Stimulated activated CD4-positive, alpha-beta T cell treated with anti-CD3 and anti-CD28 coated beads, Interleukin-4, amount 100 ng/mL, for 24 hours (primary cell): ENCODE measurements around the gene C19orf12.

Experiments
- DNase-seq: peaks from one replicate; pipeline ENCODE4 v3.0.0-alpha.2; 2020

C19orf12 gene

DNA sequence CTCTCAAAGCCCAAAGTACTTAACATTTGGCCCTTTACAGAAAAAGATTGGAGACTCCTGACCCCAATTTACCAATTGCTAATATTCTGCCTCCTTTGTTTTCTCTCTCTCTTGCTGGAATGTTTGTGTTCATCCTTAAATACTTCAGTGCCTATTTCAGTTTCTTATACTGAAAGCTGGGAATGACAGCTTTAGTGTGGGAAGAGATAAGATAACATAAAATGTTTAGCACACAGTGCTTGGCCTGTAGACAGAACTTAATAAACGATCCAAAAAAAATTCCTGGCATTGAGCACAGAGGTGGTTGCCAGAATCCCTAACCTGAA is 52.8 kb downstream of the C19orf12 start:
- no peak for DNase-seq

DNA sequence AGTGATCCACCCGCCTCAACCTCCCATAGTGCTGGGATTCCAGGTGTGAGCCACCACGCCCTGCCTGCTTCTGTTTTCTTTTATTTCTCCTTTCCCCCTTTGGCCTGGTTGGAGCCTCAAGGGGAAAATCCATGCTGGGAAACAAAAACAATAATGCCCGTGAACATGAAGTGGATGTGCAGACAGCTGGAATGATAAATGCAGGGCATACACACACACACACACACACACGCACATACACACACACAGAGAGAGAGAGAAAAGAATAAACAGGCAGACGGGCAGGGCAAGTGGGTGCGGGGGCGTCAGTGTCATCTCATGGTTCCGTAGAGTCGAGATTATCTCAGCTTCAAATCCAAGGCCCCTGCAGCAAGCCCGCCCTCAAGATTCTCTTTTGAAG is 54.2 kb downstream of the C19orf12 start:
- peak; percentile 61 for DNase-seq

DNA sequence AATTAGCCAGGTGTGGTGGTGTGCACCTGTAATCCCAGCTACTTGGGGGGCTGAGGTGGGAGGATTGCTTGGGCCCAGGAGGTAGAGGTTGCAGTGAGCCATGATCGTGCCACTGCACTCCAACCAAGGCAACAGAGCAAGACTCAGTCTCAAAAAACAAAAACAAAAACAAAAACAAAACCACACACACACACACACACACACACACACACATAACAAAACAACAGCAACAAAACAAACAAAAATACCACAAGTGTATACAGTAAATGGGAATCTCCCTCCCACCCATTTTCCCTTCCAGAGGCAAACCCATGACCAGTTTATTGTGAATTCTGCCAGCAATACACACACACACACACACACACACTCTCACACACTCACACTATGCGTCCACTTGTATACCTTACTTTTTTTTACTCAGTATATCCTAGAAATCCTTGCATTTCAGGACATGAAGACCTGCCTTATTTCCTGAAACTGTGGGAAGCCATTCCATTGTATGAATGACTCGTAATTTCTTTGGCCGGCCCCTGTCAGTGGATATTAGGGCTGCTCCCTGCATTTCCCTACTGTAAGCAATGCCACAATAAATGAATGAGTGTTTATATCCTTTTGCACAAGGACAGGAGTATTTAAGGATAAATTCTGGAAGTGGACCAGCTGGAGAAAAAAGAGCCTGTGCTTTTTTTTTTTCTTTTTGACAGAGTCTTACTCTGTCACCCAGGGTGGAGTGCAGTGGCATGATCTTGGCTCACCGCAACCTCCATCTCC is 56.7 kb downstream of the C19orf12 start:
- no peak for DNase-seq

DNA sequence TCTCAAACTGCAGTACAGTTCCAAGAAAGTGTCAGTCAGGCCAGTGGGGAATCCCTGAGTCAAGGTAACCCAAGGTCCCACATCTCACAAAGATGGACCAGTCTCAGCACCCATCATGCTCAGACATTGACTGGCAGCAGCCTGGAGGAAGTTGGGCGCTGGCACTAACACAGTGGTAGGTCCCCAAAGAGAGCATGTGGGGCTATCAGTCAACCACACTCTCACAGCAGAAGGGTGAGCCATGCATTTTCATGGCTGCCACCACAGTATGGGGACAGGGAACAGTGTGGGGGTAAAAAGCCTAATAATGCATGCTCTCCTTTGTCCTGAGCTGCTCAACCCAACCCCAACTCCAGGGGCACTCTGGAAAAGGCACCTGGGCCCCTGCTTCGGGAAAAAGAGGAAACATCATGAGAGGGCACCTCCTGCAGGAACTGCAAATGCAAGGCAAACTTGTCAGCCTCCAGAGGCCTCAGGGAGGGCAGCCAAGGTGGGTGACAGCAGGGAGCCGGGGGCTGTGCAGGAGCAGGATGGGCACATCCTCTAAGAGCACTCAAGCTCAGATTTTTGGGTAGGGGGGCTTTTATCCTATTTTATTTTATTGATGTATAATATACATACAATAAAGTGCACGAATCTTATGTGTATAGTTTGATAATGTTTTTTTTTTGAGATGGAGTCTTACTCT is 59.3 kb downstream of the C19orf12 start:
- DNase-seq, result no peak

DNA sequence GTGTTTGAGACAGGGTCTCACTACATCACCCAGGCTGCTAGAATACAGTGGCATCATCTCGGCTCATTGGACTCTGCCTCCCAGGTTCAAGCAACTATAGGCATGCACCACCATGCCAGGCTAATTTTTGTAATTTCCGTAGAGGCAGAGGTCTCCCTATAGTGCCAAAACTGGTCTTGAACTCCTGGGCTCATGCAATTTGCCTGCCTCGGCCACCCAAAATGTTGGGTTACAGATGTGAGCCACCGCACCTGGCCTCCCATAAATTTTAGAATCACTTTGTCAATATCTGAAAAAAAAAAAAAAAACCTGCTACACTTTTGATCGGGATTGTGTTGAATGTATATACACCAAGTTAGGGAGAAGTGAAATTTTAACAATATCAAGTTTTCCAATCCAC is 61.7 kb downstream of the C19orf12 start:
- DNase-seq, result no peak

DNA sequence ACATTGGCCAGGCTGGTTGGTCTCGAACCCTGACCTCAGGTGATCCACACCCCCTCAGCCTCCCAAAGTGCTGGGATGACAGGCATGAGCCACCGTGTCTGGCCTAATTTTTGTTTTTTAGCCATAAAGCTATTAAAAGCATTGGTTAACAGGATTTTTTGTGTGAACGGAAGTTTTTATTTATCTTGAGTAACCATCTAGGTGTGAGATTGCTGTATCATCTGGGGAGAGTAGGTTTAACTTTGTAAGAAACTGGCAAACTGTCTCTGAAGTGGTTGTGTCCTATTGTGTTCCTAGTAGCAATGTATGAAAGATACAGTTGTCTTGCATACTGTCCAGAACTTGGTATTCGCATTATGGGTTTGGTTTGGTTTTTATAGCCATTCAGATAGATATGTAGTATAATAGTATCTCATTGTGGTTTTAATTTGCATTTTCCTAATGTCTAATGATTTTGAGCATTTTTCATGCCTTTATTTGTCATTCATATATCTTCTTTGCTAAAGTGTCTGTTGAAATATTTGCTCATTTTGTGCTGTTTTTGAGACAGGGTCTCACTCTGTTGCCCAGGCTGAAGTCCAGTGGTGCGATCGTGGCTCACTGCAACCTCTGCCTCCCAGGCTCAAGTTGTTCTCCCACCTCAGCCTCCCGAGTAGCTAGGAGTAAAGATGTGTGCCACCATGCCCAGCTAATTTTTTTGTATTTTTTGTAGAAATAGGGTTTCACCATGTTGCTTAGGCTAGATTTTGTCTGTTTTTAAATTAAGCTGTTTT is 63.3 kb downstream of the C19orf12 start:
- no peak for DNase-seq

DNA sequence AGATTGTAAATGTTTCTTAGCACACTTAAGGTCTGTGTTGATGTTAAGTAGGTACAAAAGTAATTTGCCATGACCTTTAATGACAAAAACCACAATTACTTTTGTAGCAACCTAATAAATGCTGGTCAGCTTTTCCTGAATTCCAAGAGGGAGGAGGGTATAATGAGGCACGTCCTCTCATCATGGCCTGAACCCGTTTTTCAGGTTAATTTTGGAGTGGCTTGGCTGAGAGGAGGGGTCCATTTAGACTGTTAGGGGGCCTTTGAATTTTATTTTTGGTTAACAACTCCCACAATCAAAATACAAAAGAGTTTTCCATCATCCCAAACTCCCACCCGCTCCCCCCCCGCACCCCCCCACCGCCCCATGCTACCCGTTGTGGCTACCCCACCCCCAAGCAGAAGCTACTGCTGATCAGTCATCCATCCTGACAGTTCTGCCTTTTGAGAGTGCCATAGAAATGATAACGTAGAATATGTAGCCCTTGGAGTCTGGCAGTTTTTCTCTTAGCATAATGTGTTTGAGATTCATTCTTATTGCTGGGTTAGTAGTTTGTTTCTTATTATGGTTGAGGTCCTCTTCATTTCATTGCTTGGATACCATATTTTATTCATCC is 64.2 kb downstream of the C19orf12 start:
- DNase-seq, result no peak
